Stomach (tissue), 9 donors: ENCODE data around the gene SSTR5. TPM values are rescaled to one million over a fixed set of nuclear protein-coding genes. Genes with fewer than 3 reads are reported as not detected.

Experiments used
- DNase-seq, 2 donors: peaks; one replicate each; pipeline versions ENCODE4 v3.0.0 to v3.0.0-alpha.2; 2013 to 2019
- H3K27ac ChIP-seq, 5 donors: fragments of 200-600 bp in 4 of 5; sonication (generic) in 4 of 5; one replicate each; pipeline ENCODE4 v1.5.1; 2013 to 2019; ENCODE audit warnings: mild to moderate bottlenecking in 1 of 5, moderate library complexity in 1 of 5
- H3K27me3 ChIP-seq, 3 donors: fragments of 200-600 bp; sonication (generic); one replicate each; pipeline ENCODE4 v1.5.1; 2017 to 2019; ENCODE audit warnings: mixed run types in 1 of 3
- H3K36me3 ChIP-seq, 4 donors: fragments of 200-600 bp; sonication (generic); 1 replicate in 3 of 4; 2 replicates in 1 of 4; pipeline ENCODE4 v1.5.1; 2016 to 2019
- H3K4me1 ChIP-seq, 4 donors: fragments of 200-600 bp; sonication (generic); one replicate each; pipeline ENCODE4 v1.5.1; 2016 to 2019
- H3K4me3 ChIP-seq, 4 donors: fragments of 200-600 bp; sonication (generic) in 3 of 4; one replicate each; pipeline ENCODE4 v1.5.1; 2016 to 2019; ENCODE audit warnings: mild to moderate bottlenecking in 1 of 4
- H3K9me3 ChIP-seq, 4 donors: fragments of 200-600 bp; sonication (generic); one replicate each; pipeline ENCODE4 v1.5.1; 2016 to 2019
- CTCF ChIP-seq, 7 experiments: fragments of 450-650 bp in 4 of 7; fragments of 200-600 bp in 3 of 7; sonication (generic) in 3 of 7; IDR thresholded peaks; one replicate each; pipeline ENCODE4 v1.5.1; 2016 to 2019; ENCODE audit warnings: antibody characterized with exemption in 7 of 7, control low read depth in 2 of 7, mild to moderate bottlenecking in 1 of 7
- EP300 ChIP-seq: sonication (generic); formaldehyde crosslinking; IDR thresholded peaks from one replicate; pipeline ENCODE4 v1.6.1; 2017; ENCODE audit warnings: antibody characterized with exemption
- POLR2A ChIP-seq, 4 donors: fragments of 450-650 bp; IDR thresholded peaks; one replicate each; pipeline ENCODE4 v1.6.1; 2016; ENCODE audit warnings: antibody characterized with exemption in 4 of 4, control low read depth in 2 of 4, mild to moderate bottlenecking in 1 of 4, moderate library complexity in 1 of 4
- POLR2AphosphoS5 ChIP-seq, 3 donors: sonication (generic); formaldehyde crosslinking; IDR thresholded peaks; one replicate each; pipeline ENCODE4 v1.6.1; 2016; ENCODE audit warnings: antibody characterized with exemption in 3 of 3
- WGBS, 5 donors: extraction: QIAGEN DNeasy Blood & Tissue Kit in 3 of 5; methylation state at CpG; one replicate each; pipeline versions ENCODE4 v1.1.5 to v1.1.7; 2013 to 2018; 5-methylcytosine and 5-hydroxymethylcytosine counted together
- intact Hi-C: fragments of 100-400 bp; cut with DNase I; formaldehyde crosslinking; loops from one replicate; pipeline ENCODE4 v1.15.1; 2023; ENCODE audit warnings: low total_unique reads
- polyA plus RNA-seq, 3 donors: library from polyadenylated mRNA; stranded (reverse); fragments of 200-250 nt; gene quantifications; one replicate each; pipeline ENCODE4 v1.2.3, GENCODE V29; 2013
- total RNA-seq, 5 donors: library from RNA; depleted of rRNA; stranded (reverse); fragments of >200 nt; gene quantifications; one replicate each; pipeline versions ENCODE4 v1.1.0 to v1.2.3, GENCODE V29; 2014 to 2016
- donor health status: healthy with polysubstance abuse.
- donor health status: Bipolar disorder and iron deficiency.
- donor health status: healthy.

Gene SSTR5
- total and polyA plus RNA-seq, 8 donors = 0.13 TPM; not detected in 7

GRCh38 chr16:1050516-1050915 lies 22.0 kb upstream of the SSTR5 start:
- intact Hi-C loops = loop anchor here (5.0 kb wide), 1 partner anchor 338 kb away; no protein-coding TSS in a partner anchor
- TF ChIP-seq POLR2A (IDR thresholded peaks at IDR 0.05) (no peak), CTCF (IDR thresholded peaks at IDR 0.05) (no peak), POLR2AphosphoS5 (IDR thresholded peaks at IDR 0.05) (no peak), EP300 (no peak)
- Histone ChIP-seq H3K4me1 (peaks cover 0 to 17% (median 12%) of the 10 kb centered on the region in 4 donors), H3K4me3 (no peak overlapping the region), H3K9me3 (no peaks in the 10 kb centered on the region), H3K36me3 (no peaks in the 10 kb centered on the region), H3K27me3 (peaks cover 0 to 99% (median 55%) of the 10 kb centered on the region in 3 donors), H3K27ac (no peak overlapping the region)
- DNase-seq = no peak
- 52 to 63% (median 60%) methylated on average over 28 to 30 of the region's 30 CpGs for WGBS, 5 donors

GRCh38 chr16:1050921-1051320 lies 21.6 kb upstream of the SSTR5 start:
- H3K9me3 ChIP-seq = no peaks in the 10 kb centered on the region
- peaks cover 0 to 99% (median 55%) of the 10 kb centered on the region in 3 donors for H3K27me3 ChIP-seq

GRCh38 chr16:1051446-1051845 lies 21.1 kb upstream of the SSTR5 start:
- 78 to 96% (median 92%) methylated on average over 3 to 17 of the region's 17 CpGs for WGBS, 5 donors
- TF ChIP-seq EP300 (no peak), POLR2A (IDR thresholded peaks at IDR 0.05) (no peak), CTCF (IDR thresholded peaks at IDR 0.05) (no peak), POLR2AphosphoS5 (IDR thresholded peaks at IDR 0.05) (no peak)
- Histone ChIP-seq H3K4me3 (no peak overlapping the region), H3K36me3 (no peaks in the 10 kb centered on the region), H3K4me1 (peaks cover 0 to 14% (median 12%) of the 10 kb centered on the region in 4 donors), H3K27ac (no peak overlapping the region), H3K27me3 (peaks cover 0 to 99% (median 53%) of the 10 kb centered on the region in 3 donors), H3K9me3 (peaks cover 0 to 5% (median 4%) of the 10 kb centered on the region in 4 donors)
- intact Hi-C loops = loop anchor here (5.0 kb wide), 1 partner anchor 339 kb away; no protein-coding TSS in a partner anchor
- DNase-seq = no peak

More at GRCh38 chr16:1050921-1051320, 21.6 kb upstream of the SSTR5 start:
- Histone ChIP-seq H3K27ac (no peak overlapping the region), H3K4me1 (peaks cover 0 to 14% (median 12%) of the 10 kb centered on the region in 4 donors), H3K36me3 (no peaks in the 10 kb centered on the region), H3K4me3 (no peak overlapping the region)
- no peak for DNase-seq
- TF ChIP-seq EP300 (no peak), CTCF (IDR thresholded peaks at IDR 0.05) (no peak), POLR2AphosphoS5 (IDR thresholded peaks at IDR 0.05) (no peak), POLR2A (IDR thresholded peaks at IDR 0.05) (no peak)
- 66 to 80% (median 74%) methylated on average over 14 to 15 of the region's 15 CpGs for WGBS, 5 donors
- intact Hi-C loops = loop anchor here (5.0 kb wide), 1 partner anchor 339 kb away; no protein-coding TSS in a partner anchor

- H3K4me1 ChIP-seq = peaks cover 0 to 14% (median 13%) of the 10 kb centered on the region in 4 donors
- H3K27me3 ChIP-seq = peaks cover under 1 to 99% (median 53%) of the 10 kb centered on the region in 3 donors
- H3K4me3 ChIP-seq = no peak overlapping the region
- no peak overlapping the region for H3K27ac ChIP-seq
- H3K9me3 ChIP-seq = peaks cover 0 to 13% (median 11%) of the 10 kb centered on the region in 4 donors
- intact Hi-C loops = loop anchor here (5.0 kb wide), 1 partner anchor 340 kb away; no protein-coding TSS in a partner anchor
- 67 to 84% (median 78%) methylated on average over 7 to 9 of the region's 9 CpGs for WGBS, 5 donors
- DNase-seq = no peak
- no peaks in the 10 kb centered on the region for H3K36me3 ChIP-seq
- no peak for TF ChIP-seq EP300
- TF ChIP-seq POLR2A (IDR thresholded peaks at IDR 0.05) = no peak
- TF ChIP-seq CTCF (IDR thresholded peaks at IDR 0.05) = no peak
- TF ChIP-seq POLR2AphosphoS5 (IDR thresholded peaks at IDR 0.05) = no peak
These were observed 19.8 kb upstream of the SSTR5 start for GRCh38 chr16:1052721-1053120.
